Measurements from ENCODE around the gene KLHL25. TPM values are rescaled to one million over a fixed set of nuclear protein-coding genes. Genes with fewer than 3 reads are reported as not detected.

The KLHL25 gene
- total and polyA plus RNA-seq, 2 of the 13 experiments (the other 11 are each of a cell fraction or from before 2014, with no cell fraction given) = 3.7 to 8.2 TPM

GRCh38 chr15:85794598-85795336 is at the start of gene KLHL25 (continued):
- TF ChIP-seq PBX2 (CRISPR knock-in tag; IDR thresholded peaks at IDR 0.05) = peak; percentile 90
- TF ChIP-seq FOXK2 (IDR thresholded peaks at IDR 0.05) = no peak
- peak; percentile 8; the same call in 1 of the 2 replicates for TF ChIP-seq SP5 (CRISPR knock-in tag; IDR thresholded peaks at IDR 0.05; ENCODE audit: borderline replicate concordance, low read depth)
- TF ChIP-seq TERF1 (CRISPR knock-in tag; IDR thresholded peaks at IDR 0.05) = peak; percentile 68; the same call in 1 of the 2 replicates
- TF ChIP-seq ZNF20 (CRISPR knock-in tag; IDR thresholded peaks at IDR 0.05) = no peak
- TF ChIP-seq TGIF2 (CRISPR knock-in tag; IDR thresholded peaks at IDR 0.05) = 0 out of 2 replicates have a peak, but pooled peaks have one; percentile 23
- peak; percentile 45; the same call in 1 of the 2 replicates for TF ChIP-seq ZMYM4 (CRISPR knock-in tag; IDR thresholded peaks at IDR 0.05)
- peak; percentile 71; the same call in 1 of the 2 replicates for TF ChIP-seq SP4 (CRISPR knock-in tag; IDR thresholded peaks at IDR 0.05)
- no peak for TF ChIP-seq ETS1 (CRISPR knock-in tag; IDR thresholded peaks at IDR 0.05)
- no peak for TF ChIP-seq ZNF354B (CRISPR knock-in tag; IDR thresholded peaks at IDR 0.05)
- TF ChIP-seq ZBTB10 (CRISPR knock-in tag; IDR thresholded peaks at IDR 0.05; ENCODE audit: borderline replicate concordance) = no peak
- 0 out of 2 replicates have a peak, but pooled peaks have one; percentile 22 for TF ChIP-seq THAP11 (CRISPR knock-in tag; IDR thresholded peaks at IDR 0.05)
- no peak for TF ChIP-seq ZNF362 (CRISPR knock-in tag; IDR thresholded peaks at IDR 0.05; ENCODE audit: borderline replicate concordance)
- TF ChIP-seq KMT2A (CRISPR knock-in tag; IDR thresholded peaks at IDR 0.05) = 0 out of 2 replicates have a peak, but pooled peaks have one; percentile 59
- 0 out of 2 replicates have a peak, but pooled peaks have one; percentile 21 for TF ChIP-seq NCOA2 (CRISPR knock-in tag; IDR thresholded peaks at IDR 0.05)
- TF ChIP-seq IKZF4 (CRISPR knock-in tag; IDR thresholded peaks at IDR 0.05; ENCODE audit: borderline replicate concordance, low read depth, not compliant biosample characterization) = no peak
- TF ChIP-seq POLR2G (IDR thresholded peaks at IDR 0.05; ENCODE audit: low read depth, low read length) = peak; percentile 72
- peak; percentile 90 for TF ChIP-seq NFYB (CRISPR knock-in tag; IDR thresholded peaks at IDR 0.05)
- TF ChIP-seq GABPB1 (CRISPR knock-in tag; IDR thresholded peaks at IDR 0.05) = peak; percentile 65
- peak; percentile 18; the same call in 1 of the 2 replicates for TF ChIP-seq KDM2A (CRISPR knock-in tag; IDR thresholded peaks at IDR 0.05; ENCODE audit: borderline replicate concordance, low read depth)
- no peak for TF ChIP-seq NFE2L1 (CRISPR knock-in tag; IDR thresholded peaks at IDR 0.05; ENCODE audit: borderline replicate concordance)
- TF ChIP-seq SAP130 (CRISPR knock-in tag; IDR thresholded peaks at IDR 0.05; ENCODE audit: low read depth) = peak; percentile 64
- 0 out of 2 replicates have a peak, but pooled peaks have one; percentile 18 for TF ChIP-seq MYC (CRISPR knock-in tag; IDR thresholded peaks at IDR 0.05; ENCODE audit: borderline replicate concordance)

Data from HepG2 (cell line).